Lower leg skin (tissue), 3 donors: ENCODE results near the gene BMP8B.
"Not testable (repeated sequence)": the region's sequence is repeated elsewhere in the genome, so short reads cannot be mapped to it uniquely, and the experiment has no call there.

Source experiments
- POLR2A ChIP-seq, 2 donors: fragments of 450-650 bp; IDR thresholded peaks; one replicate each; pipeline ENCODE4 v1.6.1; 2016 to 2017; ENCODE audit warnings: antibody characterized with exemption in 2 of 2, mild to moderate bottlenecking in 1 of 2, moderate library complexity in 1 of 2
- TF ChIP-seq, protein P1 (sequence below), 3 donors: fragments of 450-650 bp; IDR thresholded peaks; one replicate each; pipeline ENCODE4 v1.5.1; 2016; ENCODE audit warnings: antibody characterized with exemption in 3 of 3, mild to moderate bottlenecking in 3 of 3, moderate library complexity in 2 of 3

DNA sequence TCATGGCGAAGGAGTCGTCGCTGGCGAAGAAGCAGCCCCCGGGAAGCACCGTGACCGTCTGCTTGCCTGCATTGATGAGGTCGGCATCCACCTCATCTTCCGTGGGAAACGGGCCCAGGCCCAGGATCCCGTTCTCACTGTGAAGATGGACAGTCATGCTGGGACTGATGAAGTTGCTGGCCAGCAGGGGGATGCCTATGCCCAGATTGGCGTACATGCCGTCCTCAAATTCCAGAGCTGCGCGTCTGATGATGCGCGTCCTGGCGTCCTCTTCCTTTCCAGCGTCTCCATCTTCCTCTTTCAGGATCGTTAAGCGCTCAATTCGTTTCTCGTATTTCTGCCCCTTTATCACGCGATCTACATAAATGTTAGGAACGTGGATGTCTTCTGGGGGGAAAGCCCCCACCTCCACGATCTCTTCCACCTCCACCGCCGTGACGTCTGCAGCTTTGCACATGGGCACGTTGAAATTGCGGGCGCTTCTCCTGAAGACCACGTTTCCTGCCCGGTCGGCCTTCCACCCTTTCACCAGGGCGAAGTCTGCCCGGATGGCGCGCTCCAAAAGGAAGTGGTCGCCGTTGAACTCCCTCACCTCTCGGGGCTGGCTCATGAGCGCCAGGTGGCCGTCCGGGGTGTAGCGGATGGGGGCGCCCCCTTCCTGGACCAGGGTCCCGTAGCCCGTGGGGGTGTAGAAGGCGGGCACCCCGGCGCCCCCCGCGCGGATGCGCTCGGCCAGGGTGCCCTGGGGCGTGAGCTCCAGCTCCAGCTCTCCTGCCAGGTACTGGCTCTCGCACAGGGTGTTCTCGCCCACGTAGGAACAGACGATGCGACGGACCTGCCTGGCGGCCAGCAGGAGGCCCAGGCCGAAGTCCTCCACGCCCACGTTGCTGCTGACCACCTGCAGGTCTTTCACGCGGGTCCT lies 18.3 kb downstream of the BMP8B start:
- TF ChIP-seq, protein P1, sequence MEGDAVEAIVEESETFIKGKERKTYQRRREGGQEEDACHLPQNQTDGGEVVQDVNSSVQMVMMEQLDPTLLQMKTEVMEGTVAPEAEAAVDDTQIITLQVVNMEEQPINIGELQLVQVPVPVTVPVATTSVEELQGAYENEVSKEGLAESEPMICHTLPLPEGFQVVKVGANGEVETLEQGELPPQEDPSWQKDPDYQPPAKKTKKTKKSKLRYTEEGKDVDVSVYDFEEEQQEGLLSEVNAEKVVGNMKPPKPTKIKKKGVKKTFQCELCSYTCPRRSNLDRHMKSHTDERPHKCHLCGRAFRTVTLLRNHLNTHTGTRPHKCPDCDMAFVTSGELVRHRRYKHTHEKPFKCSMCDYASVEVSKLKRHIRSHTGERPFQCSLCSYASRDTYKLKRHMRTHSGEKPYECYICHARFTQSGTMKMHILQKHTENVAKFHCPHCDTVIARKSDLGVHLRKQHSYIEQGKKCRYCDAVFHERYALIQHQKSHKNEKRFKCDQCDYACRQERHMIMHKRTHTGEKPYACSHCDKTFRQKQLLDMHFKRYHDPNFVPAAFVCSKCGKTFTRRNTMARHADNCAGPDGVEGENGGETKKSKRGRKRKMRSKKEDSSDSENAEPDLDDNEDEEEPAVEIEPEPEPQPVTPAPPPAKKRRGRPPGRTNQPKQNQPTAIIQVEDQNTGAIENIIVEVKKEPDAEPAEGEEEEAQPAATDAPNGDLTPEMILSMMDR (IDR thresholded peaks at IDR 0.05), result not testable (repeated sequence)
- TF ChIP-seq POLR2A (IDR thresholded peaks at IDR 0.05), result not testable (repeated sequence)
